COLO668 (cell line): Measurements from ENCODE around the gene BPIFB1.

ENCODE experiments used
- DNase-seq: peaks from one replicate; lab custom pipeline; 2025; ENCODE audit not compliant: unreplicated experiment; lab: John Stamatoyannopoulos, UW

Gene BPIFB1

DNA sequence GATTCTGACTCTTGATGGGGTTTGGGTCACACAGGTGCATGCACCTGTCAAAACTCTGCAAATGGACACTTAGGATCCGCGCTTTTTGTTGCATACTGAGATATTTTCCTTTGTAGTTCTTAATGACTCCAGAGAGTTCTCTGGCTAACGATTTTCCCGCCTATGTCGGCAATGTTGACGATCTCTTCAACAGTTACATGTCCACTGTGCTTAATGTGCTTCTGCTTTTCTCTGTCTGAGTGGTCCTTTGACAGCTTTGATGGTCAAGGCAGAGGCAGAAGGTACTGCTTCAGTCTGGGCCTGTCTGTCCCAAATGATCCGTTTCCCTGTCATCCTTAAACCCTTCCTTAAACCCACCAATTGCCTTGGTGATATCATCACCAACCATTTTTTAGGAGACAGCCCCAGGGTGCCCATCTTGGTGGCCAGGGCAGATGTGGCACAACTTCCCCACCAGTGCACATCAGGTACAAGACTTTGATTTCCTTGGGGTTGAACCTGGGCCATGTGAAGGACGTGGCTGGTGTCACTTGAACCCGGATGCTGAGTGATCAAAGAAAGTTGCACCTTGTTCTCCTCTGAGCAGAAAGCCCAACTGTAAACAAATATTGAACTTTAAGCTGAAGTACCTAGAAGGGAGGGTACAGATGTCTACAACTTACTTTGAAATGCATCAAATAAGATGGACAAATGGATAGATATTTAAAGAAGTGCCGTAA, 10.7 kb upstream of the BPIFB1 start:
- DNase-seq = no peak

DNA sequence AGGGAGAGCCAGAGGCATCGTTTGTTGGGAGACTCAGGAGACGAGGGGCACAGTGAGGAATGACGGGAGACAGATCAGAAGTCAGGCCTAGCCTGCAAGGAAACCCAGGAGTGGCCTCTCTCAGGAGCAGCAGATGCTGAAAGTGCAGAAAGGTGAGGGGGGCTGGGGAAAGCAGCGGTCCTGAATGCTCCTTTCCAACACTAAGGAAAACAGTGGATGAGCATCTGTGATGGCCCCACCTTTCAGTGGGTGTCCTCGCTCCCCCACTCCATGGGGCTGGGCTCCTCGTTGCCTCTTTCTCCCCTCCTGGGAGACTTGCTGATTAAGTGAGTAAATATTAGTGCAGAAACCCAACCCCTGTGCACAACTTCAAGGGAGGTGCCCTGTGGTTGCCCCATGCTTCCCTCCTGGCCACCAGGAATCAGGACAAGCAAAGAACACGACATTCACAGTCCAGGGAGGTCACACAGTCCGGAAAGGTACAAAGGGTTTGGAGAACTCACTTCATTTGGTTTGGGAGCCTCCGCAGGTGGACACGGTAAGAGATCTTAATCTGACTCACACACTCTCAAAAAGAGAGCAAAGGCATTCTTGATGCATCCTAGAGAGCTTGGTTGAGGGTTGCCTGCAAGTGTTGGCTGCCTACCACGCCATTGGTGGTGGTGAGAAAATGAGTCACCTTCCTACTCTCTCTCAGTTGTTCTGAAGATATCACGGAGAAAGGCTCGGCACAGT, 9.7 kb upstream of the BPIFB1 start:
- DNase-seq = no peak

DNA sequence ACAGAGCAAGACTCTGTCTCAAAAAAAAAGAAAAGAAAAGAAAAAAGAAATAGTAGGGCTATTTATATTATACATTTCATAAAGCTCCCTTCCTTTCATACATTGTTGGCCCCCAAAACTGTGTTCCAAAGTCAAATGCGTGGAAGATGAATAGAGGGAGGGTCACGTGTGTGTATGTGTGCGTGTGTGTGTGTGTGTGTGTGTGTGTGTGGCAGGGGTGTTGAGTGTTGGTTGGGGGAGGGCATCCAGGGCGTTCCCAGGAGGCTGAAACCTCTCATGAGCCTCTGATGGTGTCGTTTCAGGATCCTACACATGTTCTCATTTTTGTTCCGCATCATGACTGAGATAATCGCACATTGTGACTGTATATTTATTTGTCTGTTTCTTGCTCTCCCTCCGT, 7.8 kb upstream of the BPIFB1 start:
- DNase-seq = no peak

DNA sequence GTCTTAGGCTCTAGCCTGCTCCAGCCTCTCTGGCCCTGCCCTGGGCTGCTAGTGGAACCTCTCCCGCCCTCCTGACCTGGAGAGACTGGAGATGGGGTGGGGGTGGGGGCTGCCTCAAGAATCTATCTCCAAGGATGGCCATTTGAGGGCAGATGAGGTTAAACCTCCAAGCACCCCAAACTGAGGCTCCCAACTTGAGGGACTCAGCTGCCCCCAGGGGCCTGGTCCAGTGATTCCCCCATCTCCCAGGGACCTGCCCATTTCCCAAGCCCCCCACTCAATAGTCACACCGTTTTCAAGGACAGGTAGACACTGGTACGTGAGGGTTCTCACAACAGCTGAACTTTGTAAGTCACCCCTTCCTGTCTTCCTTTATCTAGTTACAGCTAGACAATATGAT, 7.1 kb upstream of the BPIFB1 start:
- no peak for DNase-seq

DNA sequence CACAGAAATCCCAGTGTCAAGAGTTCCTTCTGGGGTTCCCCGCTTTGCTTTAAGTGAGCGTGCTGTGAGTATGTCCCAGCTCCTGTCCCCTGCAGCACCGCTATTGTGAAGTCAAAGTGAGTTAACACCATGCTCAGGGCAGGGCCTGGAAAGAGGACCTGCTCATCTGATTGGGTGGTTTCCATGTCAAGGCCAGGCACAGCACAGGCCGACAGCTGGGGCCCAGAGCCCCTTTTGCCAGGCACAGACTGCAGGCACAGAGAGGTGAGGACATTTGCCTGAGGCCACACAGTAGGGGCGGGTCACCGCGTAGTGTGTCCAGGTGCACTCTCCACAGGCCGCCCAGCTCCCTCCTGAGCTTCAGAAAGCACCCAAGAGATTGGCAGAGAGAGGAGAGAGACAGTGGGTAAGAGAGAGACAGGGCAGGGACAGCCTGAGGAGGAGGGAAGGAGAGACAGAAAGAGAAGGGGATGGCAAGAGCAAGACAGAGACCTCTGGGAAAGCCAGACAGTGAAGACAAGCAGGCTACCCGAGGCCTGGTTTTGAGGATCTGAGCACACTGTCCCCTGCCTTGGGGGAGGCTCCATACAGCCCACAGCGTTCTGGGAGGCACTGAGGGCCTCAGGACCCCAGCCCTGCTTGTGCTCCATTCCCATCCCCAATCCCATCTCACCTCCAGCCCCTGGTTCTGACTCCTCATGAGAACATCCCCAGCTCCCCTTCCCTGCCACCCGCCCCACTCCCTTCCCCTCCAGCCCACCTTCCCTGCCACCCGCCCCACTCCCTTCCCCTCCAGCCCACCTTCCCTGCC, 6.5 kb upstream of the BPIFB1 start:
- DNase-seq = no peak

DNA sequence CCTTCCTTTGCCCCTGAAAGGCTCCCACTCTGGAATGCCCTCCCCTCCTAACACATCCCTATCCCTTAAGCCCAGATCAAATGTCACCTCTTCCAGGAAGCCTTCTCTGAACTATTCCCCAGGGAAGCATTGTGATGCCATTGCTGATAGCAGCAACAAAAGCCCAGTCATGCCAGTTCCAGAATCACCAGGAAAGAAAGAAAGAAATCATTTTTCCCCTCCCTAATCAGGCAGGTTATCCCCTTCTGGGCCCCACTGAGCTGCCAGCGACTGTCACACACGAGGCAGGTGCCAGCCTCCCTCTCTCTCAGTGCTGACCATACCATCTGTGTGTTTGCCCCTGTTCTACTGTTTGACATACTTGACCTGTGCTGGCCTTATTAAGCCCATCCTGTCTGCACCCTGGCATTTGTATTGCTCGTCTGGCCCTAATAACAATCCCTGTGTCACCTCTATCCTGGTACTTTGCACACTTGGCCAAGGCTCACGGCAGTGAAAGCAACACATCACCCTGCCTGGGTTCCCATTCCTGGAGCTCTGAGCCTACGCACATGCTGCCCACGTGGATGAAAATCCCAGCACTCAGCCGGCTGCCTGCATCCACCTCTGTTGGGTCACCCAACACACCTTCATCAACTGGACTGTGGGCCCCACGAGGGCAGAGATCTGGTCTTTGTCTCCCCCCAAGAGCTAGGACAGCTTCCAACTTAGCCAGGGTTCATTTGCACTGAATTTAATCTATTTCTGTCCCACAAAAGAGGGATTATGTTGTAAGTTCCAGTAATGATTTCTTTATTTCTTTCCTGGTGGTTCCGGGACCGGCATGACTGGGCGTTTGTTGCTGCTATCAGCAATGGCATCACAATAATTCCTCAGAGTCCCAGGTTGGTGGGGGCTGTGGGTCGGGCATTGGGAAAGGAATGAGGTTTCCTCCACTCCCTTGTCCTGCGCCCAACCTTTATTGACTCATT, 5.3 kb upstream of the BPIFB1 start:
- DNase-seq = no peak

DNA sequence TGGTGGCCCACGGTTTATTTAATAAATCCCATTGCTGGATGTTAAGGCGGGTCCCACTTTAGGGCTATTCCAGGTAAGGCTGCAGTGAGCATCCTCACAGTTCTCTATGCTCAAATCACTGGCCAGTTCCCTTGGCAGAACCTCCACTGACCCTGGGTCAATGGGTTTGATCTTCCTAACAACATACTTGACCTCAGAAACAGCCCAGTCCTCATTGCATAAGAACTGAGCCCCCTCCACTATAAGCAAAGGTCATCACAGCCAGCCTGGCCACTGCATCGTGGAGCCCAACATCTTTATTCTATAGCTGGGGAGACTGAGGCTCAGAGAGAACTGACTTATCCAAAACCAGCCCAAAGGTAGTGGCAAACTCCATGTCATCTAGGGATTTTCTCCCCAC, 4.3 kb upstream of the BPIFB1 start:
- DNase-seq = no peak

DNA sequence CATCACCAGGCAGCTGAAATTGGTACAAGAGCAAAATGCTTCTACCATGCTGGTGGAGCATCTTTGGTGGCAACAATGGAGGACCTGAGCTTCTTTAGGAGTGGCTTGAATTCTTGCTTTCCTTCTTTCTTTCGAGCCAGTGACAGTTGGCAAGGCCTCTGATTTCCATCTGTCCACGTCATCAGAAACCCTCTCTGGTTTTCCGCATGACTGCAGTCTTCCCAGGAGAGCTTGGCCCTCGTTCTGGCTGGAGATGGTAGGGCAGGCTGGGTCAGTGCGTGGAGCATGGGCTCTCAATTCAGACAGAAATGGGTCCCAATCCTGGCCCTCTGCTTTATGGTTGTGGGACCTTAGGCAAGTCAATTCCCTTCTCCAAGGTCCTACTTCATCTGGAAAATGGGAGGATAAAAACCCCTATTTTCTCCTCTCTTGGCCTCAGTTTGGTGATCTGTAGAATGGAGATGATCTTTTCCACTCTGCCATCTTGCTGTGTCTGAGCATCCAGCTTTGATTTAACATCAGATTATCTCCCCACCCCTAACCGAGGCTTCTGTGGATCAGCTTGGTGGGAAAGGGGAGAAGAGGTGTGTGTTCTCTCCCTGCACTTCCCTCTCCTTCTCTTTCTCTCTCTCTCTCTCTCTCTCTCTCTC, 3.6 kb upstream of the BPIFB1 start:
- DNase-seq = no peak

DNA sequence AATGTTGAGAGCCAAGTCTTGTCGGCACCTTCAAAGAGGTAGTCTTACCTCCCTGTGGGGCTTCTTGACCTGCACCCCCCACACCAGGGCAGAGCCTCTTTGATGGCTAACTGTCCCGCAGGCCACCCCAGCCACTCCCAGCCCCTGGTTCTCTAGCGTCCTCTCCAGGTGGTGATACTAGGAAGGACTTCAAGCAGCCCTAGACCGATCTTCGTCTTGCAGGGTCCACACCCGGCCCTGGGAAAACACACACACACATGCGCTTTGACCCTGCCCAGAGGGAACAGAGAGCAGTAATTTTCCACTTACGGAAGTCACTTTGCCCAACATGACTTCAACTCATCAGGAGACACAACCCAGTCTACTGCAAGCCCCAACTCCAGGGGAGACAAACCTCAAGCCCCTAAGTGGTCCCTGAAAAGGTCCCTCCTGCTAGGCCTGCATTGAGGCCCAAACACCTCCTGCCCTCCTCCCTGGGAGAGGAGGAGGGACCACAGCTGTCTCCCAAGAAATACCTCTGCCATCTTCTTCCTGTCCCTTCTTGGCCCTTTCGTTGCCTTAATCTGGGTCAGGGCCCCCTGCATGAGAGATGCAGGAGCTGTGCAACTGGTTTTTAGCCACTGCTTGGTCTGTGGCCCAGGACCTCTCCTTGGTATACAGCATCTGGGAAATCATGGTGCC, 2.9 kb upstream of the BPIFB1 start:
- DNase-seq = no peak

DNA sequence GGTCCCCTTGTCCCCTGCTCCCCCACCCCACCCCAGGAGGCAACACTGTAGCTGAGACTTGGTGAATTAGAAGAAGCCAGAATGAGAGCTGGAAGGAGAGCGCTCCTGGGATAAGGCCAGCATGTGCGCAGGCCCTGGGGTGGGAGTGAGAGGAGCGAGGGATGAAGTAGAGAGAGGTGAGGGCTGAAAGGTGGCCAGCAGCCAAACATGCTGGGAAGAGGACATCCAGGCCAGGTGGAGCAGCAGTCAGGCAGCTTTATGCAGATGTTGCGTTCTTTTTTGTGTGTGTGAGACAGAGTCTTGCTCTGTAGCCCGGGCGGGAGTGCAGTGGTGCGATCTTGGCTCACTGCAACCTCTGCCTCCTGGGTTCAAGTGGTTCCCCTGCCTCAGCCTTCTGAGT, 2.2 kb upstream of the BPIFB1 start:
- DNase-seq = no peak

DNA sequence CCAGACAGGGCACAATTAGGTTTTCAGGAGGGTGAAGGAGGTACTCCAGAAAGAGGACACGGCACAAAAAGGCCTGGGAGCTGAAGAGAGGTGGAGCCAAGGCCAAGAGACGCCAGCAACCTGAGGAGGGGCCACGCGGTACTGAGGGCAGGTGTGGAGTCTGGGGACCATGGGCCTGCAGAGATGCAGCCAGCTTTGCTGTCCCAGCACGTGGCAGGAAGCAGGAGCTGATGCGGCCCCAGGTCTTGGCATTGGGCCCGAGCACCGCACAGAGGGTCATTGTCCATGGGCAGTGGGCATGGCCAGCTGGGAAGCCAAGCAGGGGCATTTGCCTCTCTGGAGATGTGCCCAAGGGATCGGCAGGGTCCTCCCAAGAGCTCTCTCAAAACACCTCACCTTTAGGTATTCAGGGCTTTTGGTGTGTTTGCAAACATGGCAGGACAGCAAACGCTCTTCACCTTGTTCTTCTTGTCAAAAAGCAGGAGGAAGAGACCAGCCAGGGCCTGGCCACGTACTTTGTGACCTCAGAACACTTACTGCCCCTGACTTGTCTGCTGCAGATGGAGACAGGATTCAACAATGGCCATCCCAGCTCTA, 1.4 kb upstream of the BPIFB1 start:
- no peak for DNase-seq

DNA sequence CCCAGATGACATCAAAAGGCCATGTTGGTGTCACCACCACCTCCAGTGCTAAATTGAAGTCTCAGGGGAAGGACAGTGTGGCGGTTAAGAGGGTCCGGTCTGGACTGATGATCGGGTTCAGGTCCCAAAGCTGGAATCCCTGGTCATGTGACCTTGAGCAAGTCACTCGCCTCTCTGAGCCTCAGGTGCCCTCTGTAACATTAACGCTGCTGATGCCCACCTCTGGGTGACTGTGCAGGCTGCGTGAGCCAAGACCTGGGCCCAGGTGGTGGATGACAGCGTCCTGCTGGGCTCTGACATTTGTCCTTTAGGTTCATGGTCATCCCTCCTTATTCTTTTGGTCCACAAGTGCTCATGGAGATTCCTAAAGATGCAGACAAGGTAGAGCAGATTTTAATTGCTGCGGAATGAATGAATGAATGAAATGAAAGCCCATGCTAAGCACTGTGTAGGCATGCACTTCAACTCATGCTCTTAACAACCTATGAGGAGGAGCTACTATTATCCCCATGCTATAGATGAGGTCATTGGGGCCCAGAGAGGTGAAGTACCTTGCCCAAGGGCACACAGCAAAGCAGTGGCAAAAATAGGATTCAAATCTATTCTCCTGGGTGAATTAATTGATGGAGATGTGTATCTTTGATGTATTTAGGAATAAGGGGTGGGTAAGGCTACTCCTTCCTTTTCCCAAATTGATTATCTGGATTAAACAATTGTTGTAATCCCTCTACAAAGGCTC, 649 bp upstream of the BPIFB1 start:
- DNase-seq = no peak

DNA sequence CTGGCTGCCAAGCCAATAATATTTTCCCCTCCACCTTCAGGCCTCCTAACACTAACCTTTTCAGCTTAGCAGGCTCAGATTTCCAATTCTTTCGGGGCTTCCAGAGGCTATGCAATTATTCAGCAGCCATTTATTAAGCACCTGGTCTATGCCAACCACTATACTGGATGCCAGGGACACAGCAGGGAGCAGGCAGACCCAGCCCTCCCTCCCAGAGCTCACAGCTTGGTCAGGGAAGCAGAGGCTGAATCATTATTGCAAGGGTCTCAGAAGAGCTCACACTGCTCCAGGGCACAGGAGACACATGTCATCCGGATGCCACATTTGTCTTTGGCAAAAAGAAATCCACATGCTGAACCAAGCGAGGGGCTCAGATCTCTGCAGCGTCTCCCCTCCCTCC, 1.3 kb downstream of the BPIFB1 start:
- no peak for DNase-seq

DNA sequence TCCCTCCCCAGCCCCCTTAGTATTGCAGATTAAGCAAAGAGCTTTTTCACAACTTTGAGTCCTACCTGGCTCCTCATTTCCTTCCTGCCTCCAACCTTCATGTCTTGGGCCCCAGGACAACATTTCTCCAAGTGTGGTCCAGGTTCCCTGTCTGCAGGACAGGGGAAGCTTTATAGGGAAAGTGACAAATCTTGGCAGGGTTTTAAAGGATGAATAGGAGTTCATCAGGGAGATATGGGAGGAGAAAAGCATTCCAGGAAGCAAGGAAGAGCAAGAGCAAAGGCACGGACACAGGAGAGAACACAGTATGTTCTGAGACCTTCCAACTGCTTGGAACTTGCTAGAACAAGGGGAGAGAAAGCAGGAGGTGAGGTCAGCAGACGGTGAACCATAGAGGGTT, 1.9 kb downstream of the BPIFB1 start:
- no peak for DNase-seq

DNA sequence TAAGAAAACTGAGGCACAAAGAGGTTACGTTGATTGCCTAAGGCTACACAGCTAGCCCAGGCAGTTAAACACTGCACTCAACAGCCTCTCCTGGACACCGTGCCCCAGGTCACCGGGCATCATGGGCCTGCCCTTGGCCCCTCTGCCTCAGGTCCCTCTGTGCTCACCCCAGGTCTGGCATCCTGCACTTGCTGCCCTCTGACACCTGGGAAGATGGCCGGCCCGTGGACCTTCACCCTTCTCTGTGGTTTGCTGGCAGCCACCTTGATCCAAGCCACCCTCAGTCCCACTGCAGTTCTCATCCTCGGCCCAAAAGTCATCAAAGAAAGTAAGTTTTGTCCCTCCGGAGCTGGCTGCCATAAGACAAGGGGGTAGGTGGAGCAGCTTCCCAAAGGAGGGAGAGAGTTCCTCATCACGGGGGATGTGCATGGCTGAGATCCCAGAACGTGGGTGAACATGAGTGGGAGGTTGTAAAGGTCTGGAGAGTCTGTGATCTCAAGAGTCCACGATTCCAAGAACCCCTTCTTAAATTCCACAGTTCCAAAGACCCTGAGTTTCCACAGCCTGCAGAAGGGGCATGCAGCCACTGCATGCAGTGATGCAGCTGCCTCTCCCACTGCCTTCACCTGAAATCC, 3.0 kb downstream of the BPIFB1 start:
- no peak for DNase-seq

DNA sequence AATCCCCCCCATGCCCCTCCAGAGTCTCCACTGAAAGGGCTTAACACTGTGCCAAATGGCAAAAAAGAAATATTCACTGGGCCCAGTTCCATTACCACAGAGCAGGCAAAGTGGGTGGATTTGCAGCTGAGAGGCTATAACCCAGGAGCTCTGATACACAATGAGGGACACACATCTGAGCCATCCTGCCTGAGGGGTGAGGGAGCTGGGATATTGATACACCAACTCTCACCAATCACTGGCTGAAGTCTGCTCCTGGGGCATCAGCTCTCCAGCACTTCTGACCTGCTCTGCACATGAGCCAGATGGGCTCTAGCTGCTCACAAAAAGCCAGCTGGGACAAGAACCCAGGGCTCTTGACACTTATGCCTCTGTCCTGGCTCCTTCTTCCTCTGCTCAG, 4.9 kb downstream of the BPIFB1 start:
- DNase-seq = no peak

DNA sequence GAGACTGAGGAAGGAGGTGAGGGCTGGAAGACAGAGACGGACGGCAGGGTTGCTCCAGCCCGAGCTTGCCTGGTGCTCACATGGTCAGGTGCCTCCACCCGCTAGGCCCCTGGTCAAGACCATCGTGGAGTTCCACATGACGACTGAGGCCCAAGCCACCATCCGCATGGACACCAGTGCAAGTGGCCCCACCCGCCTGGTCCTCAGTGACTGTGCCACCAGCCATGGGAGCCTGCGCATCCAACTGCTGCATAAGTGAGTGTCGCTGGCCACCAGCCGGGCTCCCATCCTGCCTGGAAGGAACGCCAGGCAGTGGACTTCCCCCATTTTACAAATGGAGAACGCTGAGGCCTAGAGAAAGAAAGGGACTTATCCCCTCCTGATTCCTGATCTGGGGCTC, 7.8 kb downstream of the BPIFB1 start:
- DNase-seq = no peak

DNA sequence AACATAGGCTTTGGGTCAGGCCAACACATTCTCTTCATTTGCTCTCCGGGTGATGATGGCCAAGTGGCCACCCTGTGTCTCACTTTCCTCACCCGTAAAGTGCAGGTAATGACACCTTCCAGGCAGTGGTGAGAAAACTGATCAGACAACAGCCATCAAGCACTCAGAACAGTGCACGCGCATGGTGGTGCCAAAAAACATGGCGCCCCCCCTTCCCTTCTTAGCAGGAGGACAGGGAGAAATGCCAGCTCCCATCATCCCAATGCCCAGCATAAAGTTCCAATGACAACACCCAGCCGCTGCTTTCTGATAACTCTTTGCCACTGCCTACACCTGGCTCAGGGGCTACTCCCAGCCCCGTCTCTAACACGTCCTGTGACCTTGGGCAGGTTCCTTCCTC, 8.4 kb downstream of the BPIFB1 start:
- no peak for DNase-seq
